Panc1 (cell line): ENCODE data around the gene DHRS3. TPM values are rescaled to one million over a fixed set of nuclear protein-coding genes. Genes with fewer than 3 reads are reported as not detected.
"Not testable (repeated sequence)": the region's sequence is repeated elsewhere in the genome, so short reads cannot be mapped to it uniquely, and the experiment has no call there.

ENCODE experiments used
- ATAC-seq: fragments of 200-7000 bp; cut with Tn5 transposase; 2 replicates; pipeline ENCODE4 v1.9.1; 2020; ENCODE audit warnings: mild to moderate bottlenecking, moderate library complexity
- BruUV-seq: library from RNA; stranded (reverse); fragments of 400-500 nt; replicated peaks from 2 replicates; lab custom pipeline; 2021; lab: Mats Ljungman, UMichigan
- CTCF ChIA-PET: fragments of 300-600 bp; sonication (Branson Sonifier 250); formaldehyde crosslinking; loops from one replicate; lab custom pipeline; 2022; ENCODE audit warnings: antibody characterized with exemption; lab: Charles Lee
- POLR2A ChIA-PET: fragments of 300-600 bp; sonication (Branson Sonifier 250); formaldehyde crosslinking; loops from one replicate; lab custom pipeline; 2022; ENCODE audit warnings: antibody characterized with exemption; lab: Charles Lee
- DNase-seq: peaks from one replicate; pipeline ENCODE4 v3.0.0-alpha.2; 2010; ENCODE audit warnings: low read depth, low spot score
- H3K27ac ChIP-seq: 2 replicates; pipeline ENCODE4 v1.5.1; 2011; ENCODE audit warnings: mild to moderate bottlenecking, low read length, inconsistent platforms
- H3K27me3 ChIP-seq: fragments of 200-500 bp; sonication (Bioruptor generic); 2 replicates; pipeline ENCODE4 v1.6.0; 2014; ENCODE audit warnings: low read length, inconsistent platforms; ENCODE audit not compliant: control insufficient read depth, insufficient read depth
- H3K36me3 ChIP-seq: fragments of 200-500 bp; sonication (Bioruptor generic); 2 replicates; pipeline ENCODE4 v1.5.1; 2014; ENCODE audit warnings: inconsistent platforms, mild to moderate bottlenecking, low read length, moderate library complexity; ENCODE audit not compliant: control insufficient read depth, insufficient read depth
- H3K4me1 ChIP-seq: 2 replicates; pipeline ENCODE4 v1.5.1; 2011; ENCODE audit warnings: inconsistent platforms, mild to moderate bottlenecking, low read length, moderate library complexity; ENCODE audit not compliant: control insufficient read depth, insufficient read depth
- H3K4me3 ChIP-seq, 2 experiments: 2 replicates each; pipeline ENCODE4 v1.5.1; 2011 to 2012; ENCODE audit warnings: low read depth in 2 of 2, low read length in 2 of 2, mild to moderate bottlenecking in 2 of 2, inconsistent platforms in 1 of 2, moderate library complexity in 1 of 2
- H3K9me3 ChIP-seq: fragments of 200-500 bp; sonication (Bioruptor generic); 2 replicates; pipeline ENCODE4 v1.5.1; 2014; ENCODE audit warnings: low read depth, mild to moderate bottlenecking, inconsistent platforms, low read length, moderate library complexity; ENCODE audit not compliant: control insufficient read depth, insufficient read depth
- POLR2AphosphoS5 ChIP-seq: IDR thresholded peaks from 2 replicates; pipeline ENCODE4 v1.6.1; 2012; ENCODE audit warnings: mild to moderate bottlenecking, low read depth, low read length, moderate library complexity
- SIN3A ChIP-seq: IDR thresholded peaks from 2 replicates; pipeline ENCODE4 v1.6.1; 2012; ENCODE audit warnings: low read depth, mild to moderate bottlenecking, low read length, moderate library complexity, borderline replicate concordance; ENCODE audit not compliant: insufficient read depth
- TCF7L2 ChIP-seq: IDR thresholded peaks from 2 replicates; pipeline ENCODE4 v1.6.1; 2011; ENCODE audit warnings: mild to moderate bottlenecking, low read depth, low read length, inconsistent platforms
- in situ Hi-C: cut with HindIII; loops from 2 replicates; pipeline ENCODE4 v1.10.0; 2016; ENCODE audit warnings: low sequenced_read_pairs, low pct_unique_long_range_greater_than_20kb
- intact Hi-C: fragments of 100-400 bp; cut with micrococcal nuclease; formaldehyde crosslinking; loops from one replicate; pipeline ENCODE4 v1.10.0; 2022; ENCODE audit not compliant: unreplicated experiment
- total RNA-seq: library from RNA; stranded (reverse); gene quantifications from one replicate; pipeline ENCODE4 v1.2.1, GENCODE V29; 2021; ENCODE audit not compliant: unreplicated experiment
- TF ChIP-seq, protein P1 (sequence below): fragments of 450-650 bp; IDR thresholded peaks from 2 replicates; pipeline ENCODE4 v1.5.1; 2017; ENCODE audit warnings: mild to moderate bottlenecking
- TF ChIP-seq, protein P2 (sequence below), 2 experiments: IDR thresholded peaks; 2 replicates each; pipeline ENCODE4 v1.6.1; 2011 to 2012; ENCODE audit warnings: low read depth in 2 of 2, control low read depth in 1 of 2, low read length in 1 of 2, mild to moderate bottlenecking in 1 of 2, moderate library complexity in 1 of 2; ENCODE audit not compliant: insufficient read depth in 1 of 2

DHRS3 gene
- total RNA-seq, 1 experiment from 2014 or later: 113 TPM

DNA sequence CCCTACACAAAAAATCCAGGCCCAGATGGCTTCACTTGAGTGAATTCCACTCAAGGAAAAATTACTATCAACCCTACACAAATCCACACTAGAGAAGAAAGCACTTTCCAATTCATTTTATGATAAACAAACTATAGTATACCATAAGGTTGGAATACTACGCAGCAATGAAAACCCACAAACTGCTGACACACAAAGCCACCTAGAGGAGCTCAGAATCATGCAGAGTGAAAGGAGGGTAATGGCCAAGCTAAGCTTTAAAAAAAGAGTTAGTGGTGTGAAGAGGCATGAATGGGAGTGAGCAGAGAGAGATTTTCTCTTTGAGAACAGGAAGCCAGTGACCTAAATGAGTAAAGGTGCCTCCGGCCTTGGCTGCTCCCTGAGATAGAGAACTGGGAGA is 93.7 kb downstream of the DHRS3 start:
- Histone ChIP-seq H3K27ac (peak overlapping the region; percentile 44), H3K27me3 (no peaks in the 10 kb centered on the region), H3K36me3 (no peaks in the 10 kb centered on the region), H3K9me3 (no peaks in the 10 kb centered on the region), H3K4me3 (no peak overlapping the region), H3K4me1 (peaks cover 38% of the 10 kb centered on the region)
- POLR2A ChIA-PET: no interaction called here
- intact Hi-C loops (no loop called here), in situ Hi-C loops (no loop called here)
- no TSS peak for BruUV-seq
- no peak for TF ChIP-seq SIN3A
- TF ChIP-seq, protein P1, sequence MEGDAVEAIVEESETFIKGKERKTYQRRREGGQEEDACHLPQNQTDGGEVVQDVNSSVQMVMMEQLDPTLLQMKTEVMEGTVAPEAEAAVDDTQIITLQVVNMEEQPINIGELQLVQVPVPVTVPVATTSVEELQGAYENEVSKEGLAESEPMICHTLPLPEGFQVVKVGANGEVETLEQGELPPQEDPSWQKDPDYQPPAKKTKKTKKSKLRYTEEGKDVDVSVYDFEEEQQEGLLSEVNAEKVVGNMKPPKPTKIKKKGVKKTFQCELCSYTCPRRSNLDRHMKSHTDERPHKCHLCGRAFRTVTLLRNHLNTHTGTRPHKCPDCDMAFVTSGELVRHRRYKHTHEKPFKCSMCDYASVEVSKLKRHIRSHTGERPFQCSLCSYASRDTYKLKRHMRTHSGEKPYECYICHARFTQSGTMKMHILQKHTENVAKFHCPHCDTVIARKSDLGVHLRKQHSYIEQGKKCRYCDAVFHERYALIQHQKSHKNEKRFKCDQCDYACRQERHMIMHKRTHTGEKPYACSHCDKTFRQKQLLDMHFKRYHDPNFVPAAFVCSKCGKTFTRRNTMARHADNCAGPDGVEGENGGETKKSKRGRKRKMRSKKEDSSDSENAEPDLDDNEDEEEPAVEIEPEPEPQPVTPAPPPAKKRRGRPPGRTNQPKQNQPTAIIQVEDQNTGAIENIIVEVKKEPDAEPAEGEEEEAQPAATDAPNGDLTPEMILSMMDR: no peak
- TF ChIP-seq, protein P2, sequence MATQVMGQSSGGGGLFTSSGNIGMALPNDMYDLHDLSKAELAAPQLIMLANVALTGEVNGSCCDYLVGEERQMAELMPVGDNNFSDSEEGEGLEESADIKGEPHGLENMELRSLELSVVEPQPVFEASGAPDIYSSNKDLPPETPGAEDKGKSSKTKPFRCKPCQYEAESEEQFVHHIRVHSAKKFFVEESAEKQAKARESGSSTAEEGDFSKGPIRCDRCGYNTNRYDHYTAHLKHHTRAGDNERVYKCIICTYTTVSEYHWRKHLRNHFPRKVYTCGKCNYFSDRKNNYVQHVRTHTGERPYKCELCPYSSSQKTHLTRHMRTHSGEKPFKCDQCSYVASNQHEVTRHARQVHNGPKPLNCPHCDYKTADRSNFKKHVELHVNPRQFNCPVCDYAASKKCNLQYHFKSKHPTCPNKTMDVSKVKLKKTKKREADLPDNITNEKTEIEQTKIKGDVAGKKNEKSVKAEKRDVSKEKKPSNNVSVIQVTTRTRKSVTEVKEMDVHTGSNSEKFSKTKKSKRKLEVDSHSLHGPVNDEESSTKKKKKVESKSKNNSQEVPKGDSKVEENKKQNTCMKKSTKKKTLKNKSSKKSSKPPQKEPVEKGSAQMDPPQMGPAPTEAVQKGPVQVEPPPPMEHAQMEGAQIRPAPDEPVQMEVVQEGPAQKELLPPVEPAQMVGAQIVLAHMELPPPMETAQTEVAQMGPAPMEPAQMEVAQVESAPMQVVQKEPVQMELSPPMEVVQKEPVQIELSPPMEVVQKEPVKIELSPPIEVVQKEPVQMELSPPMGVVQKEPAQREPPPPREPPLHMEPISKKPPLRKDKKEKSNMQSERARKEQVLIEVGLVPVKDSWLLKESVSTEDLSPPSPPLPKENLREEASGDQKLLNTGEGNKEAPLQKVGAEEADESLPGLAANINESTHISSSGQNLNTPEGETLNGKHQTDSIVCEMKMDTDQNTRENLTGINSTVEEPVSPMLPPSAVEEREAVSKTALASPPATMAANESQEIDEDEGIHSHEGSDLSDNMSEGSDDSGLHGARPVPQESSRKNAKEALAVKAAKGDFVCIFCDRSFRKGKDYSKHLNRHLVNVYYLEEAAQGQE (IDR thresholded peaks at IDR 0.05; ENCODE audit: insufficient read depth in 1 of 2, low read depth in 2 of 2, low read length in 1 of 2): no peak
- TF ChIP-seq POLR2AphosphoS5: no peak
- TF ChIP-seq TCF7L2: no peak
- DNase-seq (no peak), ATAC-seq (no peak)
- CTCF ChIA-PET: interaction anchor here (0.7 kb wide), 1 partner anchor 141 kb away, joined by 7 read pairs; no protein-coding TSS in a partner anchor

DNA sequence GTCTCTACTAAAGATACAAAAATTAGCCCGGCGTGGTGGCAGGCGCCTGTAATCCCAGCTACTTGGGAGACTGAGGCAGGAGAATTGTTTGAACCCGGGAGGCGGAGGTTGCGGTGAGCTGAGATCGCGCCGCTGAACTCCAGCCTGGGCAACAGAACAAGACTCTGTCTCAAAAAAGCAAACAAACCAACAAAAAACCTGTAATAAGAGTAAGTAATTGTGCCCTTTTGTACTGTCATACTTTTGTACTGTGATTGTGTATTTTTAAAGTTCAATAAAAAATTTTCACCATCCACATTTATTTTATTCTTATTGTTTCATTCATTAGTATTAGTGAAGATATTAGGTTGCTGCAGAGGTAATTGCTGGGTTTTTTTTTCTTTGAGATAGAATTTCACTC is 95.2 kb downstream of the DHRS3 start:
- H3K9me3 ChIP-seq, intact Hi-C loops, BruUV-seq, DNase-seq, ATAC-seq, POLR2A ChIA-PET, H3K27me3 ChIP-seq, in situ Hi-C loops, H3K36me3 ChIP-seq, H3K4me3 ChIP-seq, CTCF ChIA-PET, H3K27ac ChIP-seq: not testable (repeated sequence)
- H3K4me1 ChIP-seq: peaks cover 29% of the 10 kb centered on the region

DNA sequence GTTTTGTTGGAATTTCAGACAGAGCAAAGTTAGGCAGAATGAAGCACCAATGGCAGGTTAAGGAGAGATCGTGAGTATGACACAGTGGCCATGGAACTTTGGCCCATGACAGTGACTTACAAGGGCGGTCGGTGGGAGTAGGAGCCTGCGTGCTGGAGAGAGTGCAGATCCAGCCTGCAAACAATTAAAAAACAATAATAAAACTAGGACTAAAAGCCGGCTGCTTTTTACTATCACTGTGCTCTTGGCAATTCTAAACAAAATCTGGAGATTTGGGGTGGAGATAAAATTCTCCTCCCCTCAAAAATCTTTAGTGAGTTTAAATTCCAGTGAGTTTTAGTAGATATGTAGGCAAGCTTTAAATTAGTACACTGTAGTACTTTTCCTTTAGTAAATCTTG is 96.9 kb downstream of the DHRS3 start:
- CTCF ChIA-PET: no interaction called here

More for the DNA sequence above, 96.9 kb downstream of the DHRS3 start:
- Histone ChIP-seq H3K27ac (peak overlapping the region; percentile 65; the same call in 1 of the 2 replicates), H3K27me3 (no peaks in the 10 kb centered on the region), H3K36me3 (no peaks in the 10 kb centered on the region), H3K9me3 (no peaks in the 10 kb centered on the region), H3K4me1 (peaks cover 23% of the 10 kb centered on the region), H3K4me3 (no peak overlapping the region)
- in situ Hi-C loops (no loop called here), intact Hi-C loops (no loop called here)
- no peak for DNase-seq
- TF ChIP-seq, protein P2 (IDR thresholded peaks at IDR 0.05; ENCODE audit: insufficient read depth in 1 of 2, low read depth in 2 of 2, low read length in 1 of 2): no peak
- TF ChIP-seq TCF7L2: no peak
- TF ChIP-seq, protein P1: no peak
- no peak for TF ChIP-seq POLR2AphosphoS5
- no peak for TF ChIP-seq SIN3A
- no TSS peak for BruUV-seq
- POLR2A ChIA-PET: no interaction called here
- no peak for ATAC-seq
